ENCODE results near the gene DOK7. TPM values are rescaled to one million over a fixed set of nuclear protein-coding genes. Genes with fewer than 3 reads are reported as not detected.

The DOK7 gene
- total RNA-seq, 1 donor from 2014 or later: 0.69 TPM

DNA sequence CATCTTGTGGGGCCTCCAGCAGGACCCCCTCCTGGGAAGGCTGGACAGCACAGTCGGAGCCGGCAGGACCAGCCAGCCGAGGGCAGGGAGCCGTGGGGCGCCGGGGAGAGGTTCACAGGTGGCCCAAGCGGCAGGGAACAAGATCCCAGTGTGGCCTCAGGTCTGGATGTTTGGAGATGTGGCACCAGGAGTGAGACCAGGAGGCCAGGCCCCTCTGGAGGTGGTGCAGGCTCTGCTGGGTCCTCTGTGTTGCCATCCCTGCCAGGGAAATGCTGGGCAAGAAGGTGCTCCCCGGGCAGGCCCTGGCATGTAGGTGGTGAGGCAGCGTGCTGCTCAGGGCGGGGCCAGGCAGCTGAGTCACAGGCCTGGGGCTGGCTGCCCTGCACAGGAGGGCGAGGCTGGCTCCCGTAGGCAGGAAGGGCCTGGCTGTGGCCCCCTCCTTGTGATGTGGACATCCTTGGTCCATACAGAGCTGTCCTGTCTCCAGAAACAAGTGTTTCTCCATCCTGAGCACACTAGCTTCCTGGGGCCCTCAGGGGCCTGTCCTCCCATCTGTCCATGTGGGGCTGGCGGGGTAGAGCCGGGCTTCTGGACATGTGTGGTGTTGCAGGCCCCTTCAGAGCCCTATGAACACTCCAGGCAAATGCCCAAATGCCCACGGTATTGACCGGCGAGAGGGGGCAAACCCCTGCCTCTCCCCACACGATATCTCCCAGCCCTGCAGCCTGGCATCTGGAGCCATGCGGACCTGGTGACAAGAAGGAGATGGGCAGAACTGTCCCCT is 26.1 kb upstream of the DOK7 start:
- Mint-ChIP-seq H3K27ac (ENCODE audit: unreplicated experiment) (no peak overlapping the region), H3K36me3 (ENCODE audit: low read depth, unreplicated experiment) (peaks cover 2% of the 10 kb centered on the region), H3K27me3 (ENCODE audit: unreplicated experiment) (peaks cover 23% of the 10 kb centered on the region), H3K4me3 (ENCODE audit: unreplicated experiment) (no peak overlapping the region), H3K9me3 (ENCODE audit: unreplicated experiment) (no peaks in the 10 kb centered on the region), H3K4me1 (ENCODE audit: unreplicated experiment) (no peaks in the 10 kb centered on the region)
- DNase-seq (ENCODE audit: low spot score): no peak
- TF ChIP-seq, protein P1, sequence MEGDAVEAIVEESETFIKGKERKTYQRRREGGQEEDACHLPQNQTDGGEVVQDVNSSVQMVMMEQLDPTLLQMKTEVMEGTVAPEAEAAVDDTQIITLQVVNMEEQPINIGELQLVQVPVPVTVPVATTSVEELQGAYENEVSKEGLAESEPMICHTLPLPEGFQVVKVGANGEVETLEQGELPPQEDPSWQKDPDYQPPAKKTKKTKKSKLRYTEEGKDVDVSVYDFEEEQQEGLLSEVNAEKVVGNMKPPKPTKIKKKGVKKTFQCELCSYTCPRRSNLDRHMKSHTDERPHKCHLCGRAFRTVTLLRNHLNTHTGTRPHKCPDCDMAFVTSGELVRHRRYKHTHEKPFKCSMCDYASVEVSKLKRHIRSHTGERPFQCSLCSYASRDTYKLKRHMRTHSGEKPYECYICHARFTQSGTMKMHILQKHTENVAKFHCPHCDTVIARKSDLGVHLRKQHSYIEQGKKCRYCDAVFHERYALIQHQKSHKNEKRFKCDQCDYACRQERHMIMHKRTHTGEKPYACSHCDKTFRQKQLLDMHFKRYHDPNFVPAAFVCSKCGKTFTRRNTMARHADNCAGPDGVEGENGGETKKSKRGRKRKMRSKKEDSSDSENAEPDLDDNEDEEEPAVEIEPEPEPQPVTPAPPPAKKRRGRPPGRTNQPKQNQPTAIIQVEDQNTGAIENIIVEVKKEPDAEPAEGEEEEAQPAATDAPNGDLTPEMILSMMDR (IDR thresholded peaks at IDR 0.05; ENCODE audit: unreplicated experiment): no peak

DNA sequence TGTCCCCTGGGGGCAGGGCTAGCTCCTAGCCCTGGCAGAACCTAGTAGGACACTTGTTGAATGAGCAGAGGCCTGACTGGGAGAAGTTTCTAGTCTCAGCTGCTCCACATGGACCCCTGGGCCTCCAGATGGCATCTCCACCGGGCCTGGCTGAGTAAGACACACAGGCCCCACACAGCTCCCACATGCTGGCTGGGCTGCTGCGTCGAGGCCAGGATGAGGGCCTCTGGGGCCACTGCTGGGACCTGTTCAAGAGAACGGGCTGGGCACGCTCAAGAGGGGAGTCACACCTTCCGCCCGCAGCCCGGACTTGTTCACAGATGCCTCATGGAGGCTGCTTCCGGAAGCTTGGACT is 25.5 kb upstream of the DOK7 start:
- Mint-ChIP-seq H3K4me1 (ENCODE audit: unreplicated experiment) (no peaks in the 10 kb centered on the region), H3K27me3 (ENCODE audit: unreplicated experiment) (peaks cover 21% of the 10 kb centered on the region), H3K4me3 (ENCODE audit: unreplicated experiment) (no peak overlapping the region), H3K27ac (ENCODE audit: unreplicated experiment) (no peak overlapping the region), H3K9me3 (ENCODE audit: unreplicated experiment) (no peaks in the 10 kb centered on the region), H3K36me3 (ENCODE audit: low read depth, unreplicated experiment) (no peaks in the 10 kb centered on the region)
- TF ChIP-seq, protein P1 (IDR thresholded peaks at IDR 0.05; ENCODE audit: unreplicated experiment): no peak
- DNase-seq (ENCODE audit: low spot score): no peak

- H3K9me3 Mint-ChIP-seq (ENCODE audit: unreplicated experiment): no peaks in the 10 kb centered on the region
- H3K4me3 Mint-ChIP-seq (ENCODE audit: unreplicated experiment): no peak overlapping the region
- DNase-seq (ENCODE audit: low spot score): no peak
- no peaks in the 10 kb centered on the region for H3K36me3 Mint-ChIP-seq (ENCODE audit: low read depth, unreplicated experiment)
- H3K27me3 Mint-ChIP-seq (ENCODE audit: unreplicated experiment): peaks cover 18% of the 10 kb centered on the region
- no peak overlapping the region for H3K27ac Mint-ChIP-seq (ENCODE audit: unreplicated experiment)
- TF ChIP-seq, protein P1 (IDR thresholded peaks at IDR 0.05; ENCODE audit: unreplicated experiment): no peak
- no peaks in the 10 kb centered on the region for H3K4me1 Mint-ChIP-seq (ENCODE audit: unreplicated experiment)
Observed at GRCh38 chr4:3437998-3438846, 24.9 kb upstream of the DOK7 start.

GRCh38 chr4:3438847-3439180 is 24.3 kb upstream of the DOK7 start:
- H3K36me3 Mint-ChIP-seq (ENCODE audit: low read depth, unreplicated experiment): no peaks in the 10 kb centered on the region
- peaks cover 17% of the 10 kb centered on the region for H3K27me3 Mint-ChIP-seq (ENCODE audit: unreplicated experiment)
- TF ChIP-seq, protein P1 (IDR thresholded peaks at IDR 0.05; ENCODE audit: unreplicated experiment): no peak
- H3K9me3 Mint-ChIP-seq (ENCODE audit: unreplicated experiment): no peaks in the 10 kb centered on the region
- H3K4me3 Mint-ChIP-seq (ENCODE audit: unreplicated experiment): no peak overlapping the region
- H3K4me1 Mint-ChIP-seq (ENCODE audit: unreplicated experiment): no peaks in the 10 kb centered on the region
- H3K27ac Mint-ChIP-seq (ENCODE audit: unreplicated experiment): no peak overlapping the region
- DNase-seq (ENCODE audit: low spot score): no peak

DNA sequence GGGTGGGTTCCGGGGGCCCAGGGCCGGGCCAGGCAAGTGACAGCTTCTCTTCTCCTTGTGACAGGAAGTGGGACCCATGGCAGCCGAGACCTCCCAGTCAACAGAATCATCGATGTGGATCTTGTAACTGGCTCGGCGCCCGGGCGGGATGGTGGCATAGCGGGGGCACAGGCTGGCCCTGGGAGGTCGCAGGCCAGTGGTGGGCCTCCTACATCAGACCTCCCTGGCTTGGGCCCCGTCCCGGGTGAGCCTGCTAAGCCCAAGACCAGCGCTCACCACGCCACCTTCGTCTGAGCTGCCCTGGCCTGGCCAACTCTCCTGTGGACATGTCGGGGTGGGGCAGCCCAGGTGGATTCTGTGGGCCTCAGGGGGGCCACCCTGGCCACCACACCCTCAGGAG is 23.7 kb upstream of the DOK7 start:
- no peak overlapping the region for H3K27ac Mint-ChIP-seq (ENCODE audit: unreplicated experiment)
- peaks cover 16% of the 10 kb centered on the region for H3K27me3 Mint-ChIP-seq (ENCODE audit: unreplicated experiment)
- TF ChIP-seq, protein P1 (IDR thresholded peaks at IDR 0.05; ENCODE audit: unreplicated experiment): no peak
- no peaks in the 10 kb centered on the region for H3K9me3 Mint-ChIP-seq (ENCODE audit: unreplicated experiment)
- H3K36me3 Mint-ChIP-seq (ENCODE audit: low read depth, unreplicated experiment): no peaks in the 10 kb centered on the region
- no peak for DNase-seq (ENCODE audit: low spot score)
- H3K4me3 Mint-ChIP-seq (ENCODE audit: unreplicated experiment): no peak overlapping the region
- no peaks in the 10 kb centered on the region for H3K4me1 Mint-ChIP-seq (ENCODE audit: unreplicated experiment)

Data from endothelial cell (in vitro differentiated cells).